Measurements from ENCODE around the gene TMUB1.
A peak's percentile ranks its signal among the peaks of the same experiment; 100 is the strongest.

The TMUB1 gene

DNA sequence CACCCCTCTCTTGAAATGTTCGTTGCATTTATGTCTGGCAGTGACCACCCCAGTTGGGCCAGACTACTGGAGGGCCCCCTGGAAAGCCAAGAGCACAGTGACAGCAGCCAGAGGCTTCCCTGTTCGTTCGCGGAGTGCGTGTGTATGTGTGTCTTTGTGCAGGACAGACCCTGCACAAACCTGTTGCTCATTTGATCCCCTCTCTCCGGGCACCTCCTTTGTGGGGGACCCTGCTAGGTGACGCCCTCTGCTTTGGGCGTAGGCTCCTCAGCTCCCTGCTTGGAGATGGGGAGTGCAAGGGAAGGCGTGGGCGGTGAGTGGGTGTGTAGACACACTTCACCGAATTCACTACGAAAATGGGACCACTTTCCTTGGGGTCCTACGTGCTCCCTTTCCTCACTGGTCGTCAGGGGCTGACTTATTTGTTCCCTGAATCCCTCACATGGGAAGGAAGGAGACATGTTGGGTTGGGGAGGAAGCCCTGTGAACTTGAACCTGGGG, 41.7 kb upstream of the TMUB1 start:
- TF ChIP-seq CTCF (conservative IDR thresholded peaks at IDR 0.05; ENCODE audit: low read length) (no peak), EZH2phosphoT487 (IDR thresholded peaks at IDR 0.05; ENCODE audit: borderline replicate concordance) (no peak)
- Histone ChIP-seq H4K20me1 (ENCODE audit: insufficient read depth, low read length, poor library complexity, severe bottlenecking) (no peaks in the 10 kb centered on the region), H3K36me3 (ENCODE audit: insufficient read depth, low read length) (peaks cover 24% of the 10 kb centered on the region; the same call in 1 of the 2 replicates), H3K4me2 (ENCODE audit: low read depth, low read length, poor library complexity, severe bottlenecking) (no peak overlapping the region), H3K9ac (ENCODE audit: low read depth, low read length, poor library complexity, severe bottlenecking) (no peak overlapping the region), H3K79me2 (ENCODE audit: insufficient read depth, low read length) (no peaks in the 10 kb centered on the region), H3K9me2 (replicated peaks; ENCODE audit: low read depth, low read length) (no peaks in the 10 kb centered on the region), H3K4me3 (ENCODE audit: low read length, poor library complexity, severe bottlenecking) (no peak overlapping the region), H3K27me3 (ENCODE audit: insufficient read depth, low read length, poor library complexity, severe bottlenecking) (no peaks in the 10 kb centered on the region), H3K4me1 (ENCODE audit: insufficient read depth, low read length, poor library complexity, severe bottlenecking) (no peaks in the 10 kb centered on the region), H3F3A (ENCODE audit: low read depth) (no peaks in the 10 kb centered on the region), H2AFZ (ENCODE audit: low read length) (no peak overlapping the region), H3K9me3 (ENCODE audit: insufficient read depth, low read depth, low read length) (no peaks in the 10 kb centered on the region)

DNA sequence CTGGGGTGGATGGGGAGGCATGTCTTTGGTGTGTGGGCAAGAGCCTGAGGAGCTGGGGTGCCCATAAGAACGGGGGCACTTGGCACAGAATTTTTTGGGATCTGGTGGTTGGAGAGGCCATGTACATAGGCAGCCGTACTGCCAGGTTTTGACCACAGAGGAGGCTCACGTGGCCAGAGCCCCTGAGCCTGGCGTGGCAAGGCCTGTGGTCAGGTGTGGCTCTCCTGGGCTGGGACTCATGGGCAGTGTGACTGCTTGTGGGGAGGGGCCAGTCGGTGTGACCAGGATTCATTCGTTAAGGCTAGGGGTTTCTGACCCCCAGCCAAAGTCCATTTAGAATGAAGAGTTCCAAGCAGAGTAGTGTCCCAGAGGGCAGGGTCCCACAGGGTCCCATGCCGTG, 41.2 kb upstream of the TMUB1 start:
- no peaks in the 10 kb centered on the region for H3K9me3 ChIP-seq (ENCODE audit: insufficient read depth, low read depth, low read length)
- no peak overlapping the region for H3K9ac ChIP-seq (ENCODE audit: low read depth, low read length, poor library complexity, severe bottlenecking)
- H2AFZ ChIP-seq (ENCODE audit: low read length): no peak overlapping the region
- H3K4me3 ChIP-seq (ENCODE audit: low read length, poor library complexity, severe bottlenecking): no peak overlapping the region
- H3F3A ChIP-seq (ENCODE audit: low read depth): no peaks in the 10 kb centered on the region
- H3K4me1 ChIP-seq (ENCODE audit: insufficient read depth, low read length, poor library complexity, severe bottlenecking): no peaks in the 10 kb centered on the region
- no peaks in the 10 kb centered on the region for H3K27me3 ChIP-seq (ENCODE audit: insufficient read depth, low read length, poor library complexity, severe bottlenecking)
- H3K9me2 ChIP-seq (replicated peaks; ENCODE audit: low read depth, low read length): no peaks in the 10 kb centered on the region
- no peak overlapping the region for H3K4me2 ChIP-seq (ENCODE audit: low read depth, low read length, poor library complexity, severe bottlenecking)
- H3K79me2 ChIP-seq (ENCODE audit: insufficient read depth, low read length): no peaks in the 10 kb centered on the region
- H4K20me1 ChIP-seq (ENCODE audit: insufficient read depth, low read length, poor library complexity, severe bottlenecking): no peaks in the 10 kb centered on the region
- H3K36me3 ChIP-seq (ENCODE audit: insufficient read depth, low read length): peaks cover 26% of the 10 kb centered on the region; the same call in 1 of the 2 replicates
- no peak for TF ChIP-seq EZH2phosphoT487 (IDR thresholded peaks at IDR 0.05; ENCODE audit: borderline replicate concordance)
- no peak for TF ChIP-seq CTCF (conservative IDR thresholded peaks at IDR 0.05; ENCODE audit: low read length)

GRCh38 chr7:151123822-151124464, 40.6 kb upstream of the TMUB1 start:
- TF ChIP-seq CTCF (conservative IDR thresholded peaks at IDR 0.05; ENCODE audit: low read length) (peak; percentile 100), EZH2phosphoT487 (IDR thresholded peaks at IDR 0.05; ENCODE audit: borderline replicate concordance) (no peak)
- Histone ChIP-seq H3K4me2 (ENCODE audit: low read depth, low read length, poor library complexity, severe bottlenecking) (no peak overlapping the region), H3K9me3 (ENCODE audit: insufficient read depth, low read depth, low read length) (no peaks in the 10 kb centered on the region), H3F3A (ENCODE audit: low read depth) (no peaks in the 10 kb centered on the region), H3K9me2 (replicated peaks; ENCODE audit: low read depth, low read length) (no peaks in the 10 kb centered on the region), H3K9ac (ENCODE audit: low read depth, low read length, poor library complexity, severe bottlenecking) (no peak overlapping the region), H3K36me3 (ENCODE audit: insufficient read depth, low read length) (peaks cover 32% of the 10 kb centered on the region; the same call in 1 of the 2 replicates), H3K27me3 (ENCODE audit: insufficient read depth, low read length, poor library complexity, severe bottlenecking) (no peaks in the 10 kb centered on the region), H3K4me3 (ENCODE audit: low read length, poor library complexity, severe bottlenecking) (no peak overlapping the region), H3K79me2 (ENCODE audit: insufficient read depth, low read length) (no peaks in the 10 kb centered on the region), H4K20me1 (ENCODE audit: insufficient read depth, low read length, poor library complexity, severe bottlenecking) (no peaks in the 10 kb centered on the region), H3K4me1 (ENCODE audit: insufficient read depth, low read length, poor library complexity, severe bottlenecking) (no peaks in the 10 kb centered on the region), H2AFZ (ENCODE audit: low read length) (no peak overlapping the region)
